Loucy (cell line): Measurements from ENCODE around the gene IFNK.

ENCODE experiments used
- EZH2phosphoT487 ChIP-seq: fragments of 200-600 bp; IDR thresholded peaks from 2 replicates; pipeline ENCODE4 v1.6.1; 2018; ENCODE audit warnings: antibody characterized with exemption, mild to moderate bottlenecking, moderate library complexity, borderline replicate concordance
- TF ChIP-seq, protein P1 (sequence below): fragments of 200-600 bp; sonication (generic); conservative IDR thresholded peaks from 2 replicates; pipeline ENCODE4 v1.5.1; 2014; ENCODE audit warnings: mild to moderate bottlenecking, antibody characterized with exemption, low read length

DNA sequence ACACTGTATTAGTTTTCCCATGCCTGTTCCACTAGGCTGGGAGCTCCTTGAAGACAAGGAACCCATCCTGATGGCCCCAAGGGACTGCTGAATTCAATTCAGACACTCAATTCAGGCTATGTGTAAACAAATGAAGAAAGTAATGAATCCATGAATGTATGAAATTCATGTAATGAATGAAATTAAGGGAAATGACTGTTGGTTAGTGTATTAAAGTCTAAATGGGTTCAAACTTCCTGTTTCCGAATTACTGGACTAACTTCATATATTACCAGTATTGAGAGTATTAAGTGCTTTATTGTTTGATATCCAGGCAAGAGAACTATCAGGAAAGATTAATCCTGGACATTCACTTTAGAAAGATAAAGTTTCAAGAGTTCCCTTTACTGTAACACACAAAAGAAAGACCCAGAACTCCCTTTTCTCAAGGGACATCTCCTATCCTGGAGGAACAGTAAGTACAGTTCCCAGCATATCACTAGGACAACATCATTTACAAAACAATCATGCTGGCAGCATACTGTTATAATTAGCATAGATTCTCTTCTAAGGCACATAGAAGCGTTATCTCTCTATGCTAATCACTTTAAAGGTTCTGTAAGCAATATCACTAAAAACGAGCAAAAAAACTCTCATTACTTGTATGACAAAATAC lies 28.5 kb upstream of the IFNK start:
- TF ChIP-seq, protein P1, sequence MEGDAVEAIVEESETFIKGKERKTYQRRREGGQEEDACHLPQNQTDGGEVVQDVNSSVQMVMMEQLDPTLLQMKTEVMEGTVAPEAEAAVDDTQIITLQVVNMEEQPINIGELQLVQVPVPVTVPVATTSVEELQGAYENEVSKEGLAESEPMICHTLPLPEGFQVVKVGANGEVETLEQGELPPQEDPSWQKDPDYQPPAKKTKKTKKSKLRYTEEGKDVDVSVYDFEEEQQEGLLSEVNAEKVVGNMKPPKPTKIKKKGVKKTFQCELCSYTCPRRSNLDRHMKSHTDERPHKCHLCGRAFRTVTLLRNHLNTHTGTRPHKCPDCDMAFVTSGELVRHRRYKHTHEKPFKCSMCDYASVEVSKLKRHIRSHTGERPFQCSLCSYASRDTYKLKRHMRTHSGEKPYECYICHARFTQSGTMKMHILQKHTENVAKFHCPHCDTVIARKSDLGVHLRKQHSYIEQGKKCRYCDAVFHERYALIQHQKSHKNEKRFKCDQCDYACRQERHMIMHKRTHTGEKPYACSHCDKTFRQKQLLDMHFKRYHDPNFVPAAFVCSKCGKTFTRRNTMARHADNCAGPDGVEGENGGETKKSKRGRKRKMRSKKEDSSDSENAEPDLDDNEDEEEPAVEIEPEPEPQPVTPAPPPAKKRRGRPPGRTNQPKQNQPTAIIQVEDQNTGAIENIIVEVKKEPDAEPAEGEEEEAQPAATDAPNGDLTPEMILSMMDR = no peak
- TF ChIP-seq EZH2phosphoT487 = no peak
